Fibroblast of the aortic adventitia (primary cell): ENCODE results near the gene PPP1R26. TPM values are rescaled to one million over a fixed set of nuclear protein-coding genes. Genes with fewer than 3 reads are reported as not detected.

Experiments
- DNase-seq: peaks from one replicate; pipeline ENCODE4 v3.0.0-alpha.2; 2010; ENCODE audit warnings: low read depth
- H3K4me3 ChIP-seq: 2 replicates; pipeline ENCODE4 v1.5.1; 2011; ENCODE audit warnings: low read depth, mild to moderate bottlenecking, control low read depth, low read length, moderate library complexity
- CTCF ChIP-seq: IDR thresholded peaks from 2 replicates; pipeline ENCODE4 v1.5.1; 2011; ENCODE audit warnings: mild to moderate bottlenecking, low read length, control low read depth, inconsistent platforms; ENCODE audit not compliant: insufficient read depth
- total RNA-seq: library from RNA; depleted of rRNA; stranded (reverse); fragments of >200 nt; gene quantifications from 2 replicates; pipeline ENCODE4 v1.2.3, GENCODE V29; 2012; ENCODE audit warnings: low replicate concordance

Gene PPP1R26
- total RNA-seq, 1 donor, result 2.8 TPM

DNA sequence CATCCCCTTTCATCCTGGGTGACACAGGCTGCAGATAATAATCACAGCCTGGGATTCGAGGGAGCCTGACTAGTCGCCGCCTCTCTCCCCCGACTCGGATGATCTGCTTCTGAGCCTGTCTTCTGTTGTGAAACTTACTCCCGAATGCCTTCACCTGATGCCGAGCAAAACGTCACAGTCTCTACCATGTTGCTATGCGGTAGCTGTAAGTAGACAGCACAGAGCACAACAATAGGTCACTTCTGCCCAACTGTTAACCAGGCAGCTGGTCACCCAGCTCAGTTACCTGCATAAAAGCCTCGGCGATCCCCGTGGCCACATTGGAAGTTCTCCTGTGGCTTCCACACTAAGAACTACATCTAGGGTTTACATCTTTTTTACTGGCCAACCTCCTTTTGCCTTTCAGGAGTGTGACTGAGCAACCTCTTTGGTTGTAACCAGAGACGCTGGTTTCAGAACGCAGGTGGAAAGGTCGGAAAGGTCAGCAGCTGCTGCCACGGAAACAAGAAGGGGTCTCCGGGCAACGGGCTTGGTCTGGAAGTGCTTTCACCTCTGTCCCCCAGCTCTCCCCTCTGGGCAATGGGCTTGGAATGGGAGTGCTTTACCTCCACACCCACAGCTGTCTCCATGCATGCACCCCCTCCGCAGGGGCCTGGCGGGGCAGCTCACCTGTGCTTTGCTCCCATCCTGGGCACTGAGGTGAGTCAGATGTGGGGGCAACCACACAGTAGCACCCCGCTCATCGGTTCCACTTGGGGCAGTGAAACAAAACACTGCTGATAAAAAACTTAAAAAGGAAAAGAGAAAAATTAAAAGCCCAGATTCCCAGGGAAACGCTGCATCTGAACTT is 7.6 kb upstream of the PPP1R26 start:
- no peak for TF ChIP-seq CTCF
- DNase-seq, result no peak
- H3K4me3 ChIP-seq, result no peak overlapping the region

DNA sequence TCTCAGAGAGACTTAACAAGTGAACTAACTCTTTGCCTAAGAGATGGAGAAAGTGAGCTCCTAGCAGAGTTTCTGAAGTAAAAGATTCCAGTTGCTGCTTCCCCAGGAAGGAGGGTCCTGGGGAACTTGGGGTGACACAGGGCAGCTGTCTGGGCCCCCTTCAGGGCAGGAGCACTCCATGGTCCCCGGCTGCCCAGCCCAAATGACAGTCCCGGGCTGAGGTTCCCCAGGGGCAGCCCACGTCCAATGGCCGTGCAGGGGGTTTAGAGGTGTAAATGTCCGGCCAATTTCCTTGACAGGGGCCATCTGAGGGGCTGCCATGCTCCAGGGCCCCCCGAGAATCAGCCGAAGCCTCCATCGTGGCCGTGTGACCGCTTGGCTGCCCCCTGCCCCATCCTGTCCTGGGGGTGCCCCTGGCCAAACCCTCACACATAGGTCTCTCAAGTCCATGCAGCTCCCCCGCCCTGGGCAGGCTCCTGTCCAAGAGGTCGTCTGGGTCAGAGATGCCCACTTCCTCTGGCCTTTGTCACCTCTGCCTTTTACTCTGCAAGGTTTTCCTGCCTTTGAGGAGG is 5.5 kb upstream of the PPP1R26 start:
- no peak overlapping the region for H3K4me3 ChIP-seq
- no peak for DNase-seq
- TF ChIP-seq CTCF, result no peak

- no peak overlapping the region for H3K4me3 ChIP-seq
- TF ChIP-seq CTCF, result peak; percentile 24
- DNase-seq, result no peak
These were observed 4.7 kb upstream of the PPP1R26 start for GRCh38 chr9:135474915-135475314.

GRCh38 chr9:135476561-135477355 is 2.8 kb upstream of the PPP1R26 start:
- DNase-seq, result peak; percentile 62
- no peak for TF ChIP-seq CTCF
- H3K4me3 ChIP-seq, result no peak overlapping the region

- no peak for TF ChIP-seq CTCF
- no peak for DNase-seq
- H3K4me3 ChIP-seq, result no peak overlapping the region
These were observed 1.4 kb upstream of the PPP1R26 start for GRCh38 chr9:135478191-135478590.

- peak; percentile 28 for DNase-seq
- peak; percentile 36 for TF ChIP-seq CTCF
- H3K4me3 ChIP-seq, result peak overlapping the region; percentile 59
These were observed 633 bp upstream of the PPP1R26 start for GRCh38 chr9:135478829-135479468.
